GM21381 (cell line): ENCODE measurements around the gene FAR2.
"Not testable (repeated sequence)": the region's sequence is repeated elsewhere in the genome, so short reads cannot be mapped to it uniquely, and the experiment has no call there.

Experiments
- ATAC-seq: cut with Tn5 transposase; IDR thresholded peaks from one replicate; pipeline ENCODE4 v1.9.1; 2021; ENCODE audit warnings: mild to moderate bottlenecking, moderate library complexity; ENCODE audit not compliant: unreplicated experiment

Gene FAR2

GRCh38 chr12:29152223-29152868, 3.3 kb downstream of the FAR2 start:
- peak; percentile 90 for ATAC-seq

- ATAC-seq = no peak
Observed at GRCh38 chr12:29152981-29153630, 4.0 kb downstream of the FAR2 start.

- ATAC-seq = no peak
Observed at GRCh38 chr12:29155079-29155478, 6.0 kb downstream of the FAR2 start.

GRCh38 chr12:29157486-29157946, 8.4 kb downstream of the FAR2 start:
- no peak for ATAC-seq

GRCh38 chr12:29158115-29158763, 9.2 kb downstream of the FAR2 start:
- no peak for ATAC-seq

GRCh38 chr12:29159661-29160060, 10.6 kb downstream of the FAR2 start:
- ATAC-seq = no peak

GRCh38 chr12:29160230-29160629, 11.2 kb downstream of the FAR2 start:
- no peak for ATAC-seq

- no peak for ATAC-seq
Observed at GRCh38 chr12:29163146-29163545, 14.1 kb downstream of the FAR2 start.

GRCh38 chr12:29164477-29165393, 15.7 kb downstream of the FAR2 start:
- peak; percentile 100 for ATAC-seq

GRCh38 chr12:29167445-29167844, 18.4 kb downstream of the FAR2 start:
- no peak for ATAC-seq

GRCh38 chr12:29167988-29168387, 18.9 kb downstream of the FAR2 start:
- ATAC-seq = no peak

- not testable (repeated sequence) for ATAC-seq
Observed at GRCh38 chr12:29169978-29170377, 20.9 kb downstream of the FAR2 start.

- ATAC-seq = not testable (repeated sequence)
Observed at GRCh38 chr12:29170478-29171084, 21.5 kb downstream of the FAR2 start.

- no peak for ATAC-seq
Observed at GRCh38 chr12:29171421-29172258, 22.6 kb downstream of the FAR2 start.

GRCh38 chr12:29176941-29177340, 27.9 kb downstream of the FAR2 start:
- ATAC-seq = no peak

- ATAC-seq = not testable (repeated sequence)
Observed at GRCh38 chr12:29182247-29182646, 33.2 kb downstream of the FAR2 start.

- no peak for ATAC-seq
Observed at GRCh38 chr12:29187756-29188155, 38.7 kb downstream of the FAR2 start.

GRCh38 chr12:29191267-29191850, 42.3 kb downstream of the FAR2 start:
- ATAC-seq = no peak

GRCh38 chr12:29198901-29199300, 49.8 kb downstream of the FAR2 start:
- ATAC-seq = no peak
